OCI-LY7 (cell line): Measurements from ENCODE around the gene KRTAP9-7. TPM values are rescaled to one million over a fixed set of nuclear protein-coding genes. Genes with fewer than 3 reads are reported as not detected.

ENCODE experiments used
- BruUV-seq: library from RNA; stranded (reverse); fragments of 400-500 nt; replicated peaks from 2 replicates; lab custom pipeline; 2021; lab: Mats Ljungman, UMichigan
- CTCF ChIA-PET: fragments of 300-600 bp; sonication (Branson Sonifier 250); formaldehyde crosslinking; loops from one replicate; lab custom pipeline; 2022; ENCODE audit warnings: antibody characterized with exemption; ENCODE audit not compliant: unreplicated experiment; lab: Charles Lee
- POLR2A ChIA-PET: fragments of 300-600 bp; sonication (Branson Sonifier 250); formaldehyde crosslinking; loops from one replicate; lab custom pipeline; 2022; ENCODE audit warnings: antibody characterized with exemption; lab: Charles Lee
- DNase-seq: peaks from one replicate; pipeline ENCODE4 v3.0.0-alpha.2; 2015; ENCODE audit warnings: low spot score
- H2AFZ ChIP-seq: fragments of 200-600 bp; sonication (generic), shearing (Covaris generic); 2 replicates; pipeline ENCODE4 v1.6.1; 2014; ENCODE audit warnings: mild to moderate bottlenecking, antibody characterized with exemption, low read length, moderate library complexity
- H3K27ac ChIP-seq: fragments of 200-600 bp; sonication (generic); 2 replicates; pipeline ENCODE4 v1.5.1; 2014; ENCODE audit warnings: mixed run types, low read depth, mild to moderate bottlenecking, moderate library complexity, low read length, inconsistent platforms; ENCODE audit not compliant: poor library complexity, severe bottlenecking
- H3K36me3 ChIP-seq: fragments of 200-600 bp; sonication (generic); 2 replicates; pipeline ENCODE4 v1.6.1; 2014; ENCODE audit warnings: mild to moderate bottlenecking, antibody characterized with exemption, low read length, moderate library complexity, mixed read lengths; ENCODE audit not compliant: insufficient read depth
- H3K4me1 ChIP-seq: fragments of 200-600 bp; sonication (generic); 2 replicates; pipeline ENCODE4 v1.5.1; 2014; ENCODE audit warnings: mild to moderate bottlenecking, low read length; ENCODE audit not compliant: insufficient read depth, poor library complexity, severe bottlenecking
- H3K4me2 ChIP-seq: fragments of 200-600 bp; sonication (generic); 2 replicates; pipeline ENCODE4 v1.6.1; 2014; ENCODE audit warnings: mild to moderate bottlenecking, low read length
- H3K4me3 ChIP-seq: fragments of 200-600 bp; sonication (generic); 2 replicates; pipeline ENCODE4 v1.5.1; 2014; ENCODE audit warnings: mild to moderate bottlenecking, low read depth, low read length; ENCODE audit not compliant: poor library complexity, severe bottlenecking
- H3K79me2 ChIP-seq: fragments of 200-600 bp; sonication (generic); 2 replicates; pipeline ENCODE4 v1.6.1; 2016; ENCODE audit warnings: low read depth, mild to moderate bottlenecking, low read length, moderate library complexity, mixed read lengths; ENCODE audit not compliant: insufficient read depth
- H3K9me2 ChIP-seq: fragments of 200-600 bp; sonication (generic); 2 replicates; pipeline ENCODE4 v1.6.1; 2016; ENCODE audit warnings: mild to moderate bottlenecking, low read length, mixed read lengths; ENCODE audit not compliant: insufficient read depth
- H3K9me3 ChIP-seq: fragments of 200-600 bp; sonication (generic); 2 replicates; pipeline ENCODE4 v1.6.1; 2014; ENCODE audit warnings: mild to moderate bottlenecking, mixed run types, low read length, mixed read lengths
- H4K20me1 ChIP-seq: fragments of 200-600 bp; sonication (generic); 2 replicates; pipeline ENCODE4 v1.6.1; 2014; ENCODE audit warnings: mild to moderate bottlenecking, antibody characterized with exemption, low read length, moderate library complexity, mixed read lengths; ENCODE audit not compliant: insufficient read depth
- EZH2phosphoT487 ChIP-seq: fragments of 200-600 bp; sonication (generic); IDR thresholded peaks from 2 replicates; pipeline ENCODE4 v1.6.1; 2018; ENCODE audit warnings: low read depth, borderline replicate concordance, mild to moderate bottlenecking, mixed run types, antibody characterized with exemption, low read length, moderate library complexity, mixed read lengths
- intact Hi-C: fragments of 100-400 bp; cut with micrococcal nuclease; formaldehyde crosslinking; loops from one replicate; pipeline ENCODE4 v1.10.0; 2022; ENCODE audit not compliant: unreplicated experiment
- total RNA-seq, 2 experiments: library from RNA; depleted of rRNA in 1 of 2; stranded (reverse); fragments of >200 nt in 1 of 2; shearing (Covaris generic) in 1 of 2; gene quantifications; 2 replicates each; pipeline ENCODE4 v1.2.3, GENCODE V29; 2014 to 2022
- TF ChIP-seq, protein P1 (sequence below): fragments of 200-600 bp; sonication (generic); conservative IDR thresholded peaks from 2 replicates; pipeline ENCODE4 v1.5.1; 2014; ENCODE audit warnings: mild to moderate bottlenecking, antibody characterized with exemption, low read length, moderate library complexity, mixed read lengths

The KRTAP9-7 gene
- total RNA-seq, 2 experiments from 2014 or later, result not detected

DNA sequence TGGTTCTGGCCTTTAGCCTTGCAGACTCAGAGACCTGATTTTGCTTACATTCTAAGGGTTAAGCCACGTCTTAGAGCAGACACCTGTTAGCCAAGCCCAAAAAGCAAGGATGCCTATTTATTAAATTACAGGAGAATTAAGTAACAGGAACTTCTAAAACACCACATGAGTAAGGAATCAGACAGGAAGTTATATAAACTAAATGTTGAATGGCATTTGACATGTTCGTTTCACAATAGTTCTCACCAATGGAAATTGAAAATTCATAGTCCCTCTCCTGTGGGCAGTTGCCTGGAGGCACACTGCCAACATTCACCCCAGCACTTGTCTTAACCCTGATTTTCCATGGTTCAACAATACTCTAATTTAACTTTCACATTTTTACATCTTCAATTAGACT is 9.0 kb downstream of the KRTAP9-7 start:
- Histone ChIP-seq H3K4me3 (no peak overlapping the region), H3K4me2 (no peak overlapping the region), H3K4me1 (no peaks in the 10 kb centered on the region), H3K79me2 (no peaks in the 10 kb centered on the region), H3K27ac (no peak overlapping the region), H3K9me2 (no peaks in the 10 kb centered on the region), H2AFZ (no peak overlapping the region), H3K36me3 (no peaks in the 10 kb centered on the region), H3K9me3 (no peaks in the 10 kb centered on the region), H4K20me1 (no peaks in the 10 kb centered on the region)
- intact Hi-C loops, result no loop called here
- ChIA-PET CTCF (no interaction called here), POLR2A (no interaction called here)
- DNase-seq, result no peak
- BruUV-seq, result no TSS peak
- TF ChIP-seq, protein P1, sequence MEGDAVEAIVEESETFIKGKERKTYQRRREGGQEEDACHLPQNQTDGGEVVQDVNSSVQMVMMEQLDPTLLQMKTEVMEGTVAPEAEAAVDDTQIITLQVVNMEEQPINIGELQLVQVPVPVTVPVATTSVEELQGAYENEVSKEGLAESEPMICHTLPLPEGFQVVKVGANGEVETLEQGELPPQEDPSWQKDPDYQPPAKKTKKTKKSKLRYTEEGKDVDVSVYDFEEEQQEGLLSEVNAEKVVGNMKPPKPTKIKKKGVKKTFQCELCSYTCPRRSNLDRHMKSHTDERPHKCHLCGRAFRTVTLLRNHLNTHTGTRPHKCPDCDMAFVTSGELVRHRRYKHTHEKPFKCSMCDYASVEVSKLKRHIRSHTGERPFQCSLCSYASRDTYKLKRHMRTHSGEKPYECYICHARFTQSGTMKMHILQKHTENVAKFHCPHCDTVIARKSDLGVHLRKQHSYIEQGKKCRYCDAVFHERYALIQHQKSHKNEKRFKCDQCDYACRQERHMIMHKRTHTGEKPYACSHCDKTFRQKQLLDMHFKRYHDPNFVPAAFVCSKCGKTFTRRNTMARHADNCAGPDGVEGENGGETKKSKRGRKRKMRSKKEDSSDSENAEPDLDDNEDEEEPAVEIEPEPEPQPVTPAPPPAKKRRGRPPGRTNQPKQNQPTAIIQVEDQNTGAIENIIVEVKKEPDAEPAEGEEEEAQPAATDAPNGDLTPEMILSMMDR, result no peak

DNA sequence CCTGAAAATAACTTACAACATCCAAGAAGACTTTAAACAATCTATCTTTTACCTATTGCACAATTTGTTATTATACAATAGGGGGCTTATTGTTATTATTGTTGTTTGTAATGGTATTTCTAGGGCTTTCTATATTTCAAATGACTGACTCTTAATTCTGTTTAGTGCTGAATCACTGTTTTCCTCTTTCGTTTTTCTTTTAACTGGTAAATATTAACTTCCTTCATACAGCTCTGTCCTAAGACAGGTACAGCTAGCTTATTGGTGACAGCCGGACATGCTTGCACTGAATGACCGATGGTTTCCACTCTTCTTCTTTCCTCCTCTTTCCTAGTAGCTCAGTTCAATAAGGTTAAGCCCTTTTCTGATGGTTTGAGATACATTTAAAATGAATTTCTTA is 11.6 kb downstream of the KRTAP9-7 start:
- Histone ChIP-seq H4K20me1 (no peaks in the 10 kb centered on the region), H3K27ac (no peak overlapping the region), H3K36me3 (no peaks in the 10 kb centered on the region), H3K79me2 (no peaks in the 10 kb centered on the region), H2AFZ (no peak overlapping the region), H3K4me1 (no peaks in the 10 kb centered on the region), H3K4me3 (no peak overlapping the region), H3K4me2 (no peak overlapping the region), H3K9me3 (no peaks in the 10 kb centered on the region), H3K9me2 (no peaks in the 10 kb centered on the region)
- CTCF ChIA-PET, result no interaction called here
- no peak for DNase-seq
- intact Hi-C loops, result no loop called here
- no peak for TF ChIP-seq EZH2phosphoT487
- TF ChIP-seq, protein P1, result no peak
- BruUV-seq, result no TSS peak
- POLR2A ChIA-PET, result no interaction called here

DNA sequence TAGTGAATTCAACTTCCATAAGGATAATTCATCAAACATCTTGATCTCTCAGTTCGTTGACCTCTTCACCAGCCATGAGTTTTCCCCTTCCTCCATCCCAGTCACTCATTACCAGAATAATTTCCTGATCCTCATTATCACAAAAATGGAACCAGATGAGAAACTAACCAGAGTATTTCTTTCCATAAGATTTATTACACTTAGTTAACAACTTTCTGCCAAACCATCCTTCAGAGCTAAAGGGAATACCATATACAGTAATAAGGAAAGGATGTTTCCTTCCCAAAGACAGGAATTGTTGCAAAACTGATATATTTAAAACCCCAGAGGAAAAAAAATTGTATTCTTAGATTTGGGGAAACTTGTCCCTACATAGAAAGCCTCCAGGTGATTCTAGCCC is 18.5 kb downstream of the KRTAP9-7 start:
- TF ChIP-seq, protein P1, result no peak
- no peak for TF ChIP-seq EZH2phosphoT487
- CTCF ChIA-PET, result no interaction called here
- no peaks in the 10 kb centered on the region for H3K36me3 ChIP-seq
- H3K27ac ChIP-seq, result no peak overlapping the region
- POLR2A ChIA-PET, result no interaction called here
- intact Hi-C loops, result no loop called here
- H3K4me1 ChIP-seq, result no peaks in the 10 kb centered on the region
- no peak overlapping the region for H2AFZ ChIP-seq
- no peaks in the 10 kb centered on the region for H3K9me2 ChIP-seq
- H3K4me3 ChIP-seq, result no peak overlapping the region
- no peaks in the 10 kb centered on the region for H3K79me2 ChIP-seq
- BruUV-seq, result no TSS peak
- no peak overlapping the region for H3K4me2 ChIP-seq
- H4K20me1 ChIP-seq, result no peaks in the 10 kb centered on the region
- no peaks in the 10 kb centered on the region for H3K9me3 ChIP-seq
- no peak for DNase-seq
